Sigmoid colon (tissue), 4 donors: ENCODE results near the gene ULBP3.

Source experiments
- CTCF ChIP-seq, 4 experiments: fragments of 450-650 bp in 3 of 4; fragments of 200-600 bp in 1 of 4; IDR thresholded peaks; one replicate each; pipeline ENCODE4 v1.5.1; 2016 to 2019; ENCODE audit warnings: antibody characterized with exemption in 4 of 4, mild to moderate bottlenecking in 3 of 4, moderate library complexity in 2 of 4
- EP300 ChIP-seq, 4 donors: sonication (generic); formaldehyde crosslinking; IDR thresholded peaks; one replicate each; pipeline ENCODE4 v1.6.1; 2017; ENCODE audit warnings: antibody characterized with exemption in 4 of 4
- POLR2A ChIP-seq, 2 donors: fragments of 450-650 bp; IDR thresholded peaks; one replicate each; pipeline ENCODE4 v1.6.1; 2016; ENCODE audit warnings: antibody characterized with exemption in 2 of 2, mild to moderate bottlenecking in 2 of 2, moderate library complexity in 2 of 2
- POLR2AphosphoS5 ChIP-seq, 4 donors: sonication (generic); formaldehyde crosslinking; IDR thresholded peaks; one replicate each; pipeline ENCODE4 v1.6.1; 2017; ENCODE audit warnings: antibody characterized with exemption in 4 of 4

- no peak for TF ChIP-seq CTCF (IDR thresholded peaks at IDR 0.05)
- TF ChIP-seq POLR2A (IDR thresholded peaks at IDR 0.05) = no peak
- no peak for TF ChIP-seq POLR2AphosphoS5 (IDR thresholded peaks at IDR 0.05)
- TF ChIP-seq EP300 (IDR thresholded peaks at IDR 0.05) = no peak
Observed at GRCh38 chr6:150098155-150098554, 29.2 kb upstream of the ULBP3 start.
